ENCODE measurements around the gene ABTB1.

Gene ABTB1

DNA sequence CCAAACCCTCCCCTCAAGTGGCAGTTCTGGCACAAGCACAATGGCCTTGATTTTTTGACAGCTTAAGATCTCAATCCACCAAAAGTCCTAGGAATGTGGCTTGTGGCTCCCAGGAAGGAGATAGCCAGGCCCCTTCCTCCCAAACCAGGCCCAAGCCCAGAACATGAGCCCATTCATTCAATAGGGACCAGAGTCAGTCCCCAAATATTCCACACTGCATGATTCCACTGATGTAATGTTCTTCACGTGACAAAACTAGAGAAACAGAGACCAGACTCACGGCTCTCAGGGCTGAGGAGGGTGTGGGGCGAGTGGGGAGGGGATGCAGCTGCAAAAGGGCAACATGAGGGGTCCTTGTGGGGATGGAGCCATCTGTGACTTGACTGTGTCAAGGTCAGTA lies 25.5 kb downstream of the ABTB1 start:
- Histone ChIP-seq H3K36me3 (no peaks in the 10 kb centered on the region), H3K4me1 (peaks cover 16% of the 10 kb centered on the region), H3K4me3 (ENCODE audit: low read depth, low read length) (no peak overlapping the region; the same call in 1 of the 2 replicates), H3K9me3 (no peaks in the 10 kb centered on the region), H3K27me3 (no peaks in the 10 kb centered on the region)
- TF ChIP-seq, protein P1, sequence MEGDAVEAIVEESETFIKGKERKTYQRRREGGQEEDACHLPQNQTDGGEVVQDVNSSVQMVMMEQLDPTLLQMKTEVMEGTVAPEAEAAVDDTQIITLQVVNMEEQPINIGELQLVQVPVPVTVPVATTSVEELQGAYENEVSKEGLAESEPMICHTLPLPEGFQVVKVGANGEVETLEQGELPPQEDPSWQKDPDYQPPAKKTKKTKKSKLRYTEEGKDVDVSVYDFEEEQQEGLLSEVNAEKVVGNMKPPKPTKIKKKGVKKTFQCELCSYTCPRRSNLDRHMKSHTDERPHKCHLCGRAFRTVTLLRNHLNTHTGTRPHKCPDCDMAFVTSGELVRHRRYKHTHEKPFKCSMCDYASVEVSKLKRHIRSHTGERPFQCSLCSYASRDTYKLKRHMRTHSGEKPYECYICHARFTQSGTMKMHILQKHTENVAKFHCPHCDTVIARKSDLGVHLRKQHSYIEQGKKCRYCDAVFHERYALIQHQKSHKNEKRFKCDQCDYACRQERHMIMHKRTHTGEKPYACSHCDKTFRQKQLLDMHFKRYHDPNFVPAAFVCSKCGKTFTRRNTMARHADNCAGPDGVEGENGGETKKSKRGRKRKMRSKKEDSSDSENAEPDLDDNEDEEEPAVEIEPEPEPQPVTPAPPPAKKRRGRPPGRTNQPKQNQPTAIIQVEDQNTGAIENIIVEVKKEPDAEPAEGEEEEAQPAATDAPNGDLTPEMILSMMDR (IDR thresholded peaks at IDR 0.05; ENCODE audit: low read depth, low read length): no peak
- peak; percentile 0 for DNase-seq

DNA sequence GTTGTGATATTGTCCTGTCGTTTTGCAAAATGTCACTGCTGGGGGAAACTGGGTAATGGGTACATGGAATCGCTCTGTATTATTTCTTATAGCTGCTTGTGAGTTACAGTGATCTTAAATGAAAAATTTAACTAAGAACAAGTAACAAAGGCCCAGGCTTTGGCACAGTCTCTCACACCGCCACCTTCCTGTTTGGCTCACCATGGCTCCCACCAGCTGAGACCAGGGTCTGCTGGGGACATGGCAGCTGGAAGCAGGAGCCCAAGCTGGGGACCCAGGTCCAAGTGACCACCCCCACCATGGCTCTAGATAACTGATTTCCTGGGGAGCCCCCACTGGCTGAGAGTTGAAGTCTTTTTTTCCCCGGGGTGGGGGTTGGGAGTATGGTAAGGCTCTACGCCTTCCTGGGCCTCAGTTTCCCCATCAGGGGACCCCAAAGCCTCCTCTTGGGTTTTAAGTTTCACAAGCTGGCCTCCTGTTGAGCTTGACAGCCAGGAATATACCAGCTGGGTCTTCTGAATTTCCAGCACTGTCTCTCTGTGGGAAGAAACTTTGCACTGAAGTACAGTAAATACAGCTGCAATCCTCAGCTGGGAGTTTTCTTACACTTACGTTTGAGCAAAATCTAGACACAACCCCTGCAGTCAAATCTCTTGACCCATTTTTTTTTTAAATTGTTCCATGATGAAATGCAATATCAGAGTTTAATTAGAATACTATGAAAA lies 26.1 kb downstream of the ABTB1 start:
- DNase-seq: peak; percentile 2
- peaks cover 16% of the 10 kb centered on the region for H3K4me1 ChIP-seq
- H3K27me3 ChIP-seq: no peaks in the 10 kb centered on the region
- no peaks in the 10 kb centered on the region for H3K36me3 ChIP-seq
- no peaks in the 10 kb centered on the region for H3K9me3 ChIP-seq
- TF ChIP-seq, protein P1 (IDR thresholded peaks at IDR 0.05; ENCODE audit: low read depth, low read length): no peak
- H3K4me3 ChIP-seq (ENCODE audit: low read depth, low read length): no peak overlapping the region

DNA sequence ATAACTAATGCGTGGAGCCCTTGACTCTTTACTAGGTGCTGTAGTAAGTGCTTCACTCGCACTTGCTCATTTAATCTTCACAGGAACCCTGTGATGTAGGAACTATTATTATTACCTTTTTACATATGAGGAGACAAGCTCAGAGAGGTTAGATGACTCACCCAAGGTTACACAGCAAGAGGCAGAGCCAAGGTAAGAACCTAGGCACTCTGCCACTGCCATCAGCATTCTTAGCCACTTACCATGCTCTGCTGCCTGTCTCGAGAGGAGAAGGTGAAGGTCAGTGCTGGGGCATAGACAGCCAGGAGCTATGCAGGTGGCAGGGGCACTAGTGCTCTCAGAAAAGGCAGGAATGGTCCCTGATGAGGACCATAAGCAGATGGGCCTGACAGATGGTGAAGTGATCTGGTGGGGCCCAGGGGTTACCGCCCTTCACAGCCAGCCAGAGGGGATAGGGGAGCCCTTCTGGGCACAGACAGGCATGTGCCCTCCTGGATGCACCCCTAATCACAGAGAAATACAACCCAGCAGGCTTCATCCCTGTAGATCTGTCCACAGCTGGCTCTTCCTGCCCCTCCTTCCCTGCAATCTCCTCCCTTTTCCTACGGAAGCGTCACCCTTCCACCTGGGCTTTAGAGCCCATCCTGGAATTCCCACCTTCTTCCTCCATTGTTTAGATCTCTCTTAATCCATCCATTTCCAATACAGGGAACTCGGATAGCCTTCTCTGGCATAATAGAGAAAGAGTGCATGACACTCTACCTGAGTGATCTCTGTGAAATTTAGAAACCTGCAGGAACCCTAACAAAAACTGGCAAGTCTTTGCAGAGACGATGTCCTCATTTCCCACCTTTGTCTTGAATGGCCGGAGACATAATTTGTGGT lies 26.9 kb downstream of the ABTB1 start:
- H3K4me1 ChIP-seq: peaks cover 16% of the 10 kb centered on the region
- H3K36me3 ChIP-seq: no peaks in the 10 kb centered on the region
- H3K4me3 ChIP-seq (ENCODE audit: low read depth, low read length): no peak overlapping the region
- H3K9me3 ChIP-seq: no peaks in the 10 kb centered on the region
- DNase-seq: no peak
- H3K27me3 ChIP-seq: no peaks in the 10 kb centered on the region
- TF ChIP-seq, protein P1 (IDR thresholded peaks at IDR 0.05; ENCODE audit: low read depth, low read length): no peak

DNA sequence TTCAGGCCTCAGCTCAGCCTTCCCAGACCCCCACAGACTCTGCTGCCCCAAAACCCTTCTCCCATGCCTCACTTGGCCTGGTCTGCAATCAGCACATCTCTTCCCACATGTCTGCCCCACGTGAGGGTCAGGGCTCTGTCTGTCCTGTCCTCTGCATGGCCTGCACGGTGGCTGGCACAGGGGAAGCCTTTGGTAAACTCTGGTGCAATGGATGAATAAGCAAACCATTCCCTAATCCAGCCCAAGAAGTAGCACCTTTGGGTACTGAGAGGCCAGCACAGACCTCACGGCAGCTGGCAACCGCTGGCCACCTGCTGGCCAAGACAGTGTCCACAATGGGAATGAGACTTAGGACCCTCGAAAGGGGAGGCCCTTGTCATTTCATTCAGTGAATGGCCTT lies 27.7 kb downstream of the ABTB1 start:
- TF ChIP-seq, protein P1 (IDR thresholded peaks at IDR 0.05; ENCODE audit: low read depth, low read length): no peak
- Histone ChIP-seq H3K4me3 (ENCODE audit: low read depth, low read length) (no peak overlapping the region), H3K36me3 (no peaks in the 10 kb centered on the region), H3K27me3 (no peaks in the 10 kb centered on the region), H3K9me3 (no peaks in the 10 kb centered on the region), H3K4me1 (peaks cover 16% of the 10 kb centered on the region)
- no peak for DNase-seq

DNA sequence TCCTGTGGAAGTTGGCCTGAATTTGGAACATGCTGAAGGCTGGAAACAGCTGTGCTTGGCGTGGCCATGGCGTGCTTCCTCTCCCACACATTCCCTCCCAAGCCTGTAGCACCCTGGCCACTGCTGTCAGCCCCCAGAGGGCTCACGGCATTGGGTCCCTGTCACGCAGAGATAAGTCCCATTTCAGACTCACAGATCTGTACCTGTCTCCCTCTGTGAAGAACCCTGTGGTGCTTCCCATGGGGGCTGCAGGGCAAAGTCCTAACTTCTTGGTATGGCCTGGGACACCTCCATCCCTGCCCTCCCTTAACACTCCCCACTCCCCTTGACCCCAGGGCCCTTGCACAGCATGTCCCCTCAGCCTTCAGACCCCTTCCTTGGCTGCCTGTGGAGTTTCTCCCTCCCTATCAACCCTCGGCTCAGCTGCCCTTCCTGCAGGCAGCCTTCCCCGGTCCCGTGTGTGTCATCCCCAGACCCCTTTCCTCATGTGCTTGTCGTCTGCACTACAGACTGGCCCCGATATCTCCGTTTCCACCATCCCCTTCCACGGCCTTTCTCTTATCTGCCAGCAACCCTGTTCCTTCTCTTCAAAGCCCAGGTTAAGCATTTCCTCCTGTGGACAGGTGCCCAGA lies 28.6 kb downstream of the ABTB1 start:
- DNase-seq: no peak
- H3K36me3 ChIP-seq: no peaks in the 10 kb centered on the region
- H3K4me3 ChIP-seq (ENCODE audit: low read depth, low read length): no peak overlapping the region
- H3K4me1 ChIP-seq: peaks cover 15% of the 10 kb centered on the region
- TF ChIP-seq, protein P1 (IDR thresholded peaks at IDR 0.05; ENCODE audit: low read depth, low read length): no peak
- no peaks in the 10 kb centered on the region for H3K9me3 ChIP-seq
- H3K27me3 ChIP-seq: no peaks in the 10 kb centered on the region
